NCI-H1930 (cell line): Measurements from ENCODE around the gene POLN.
"Not testable (repeated sequence)": the region's sequence is repeated elsewhere in the genome, so short reads cannot be mapped to it uniquely, and the experiment has no call there.

Source experiments
- DNase-seq, 2 experiments: peaks; one replicate each; lab custom pipeline; 2025; lab: John Stamatoyannopoulos, UW

The POLN gene

DNA sequence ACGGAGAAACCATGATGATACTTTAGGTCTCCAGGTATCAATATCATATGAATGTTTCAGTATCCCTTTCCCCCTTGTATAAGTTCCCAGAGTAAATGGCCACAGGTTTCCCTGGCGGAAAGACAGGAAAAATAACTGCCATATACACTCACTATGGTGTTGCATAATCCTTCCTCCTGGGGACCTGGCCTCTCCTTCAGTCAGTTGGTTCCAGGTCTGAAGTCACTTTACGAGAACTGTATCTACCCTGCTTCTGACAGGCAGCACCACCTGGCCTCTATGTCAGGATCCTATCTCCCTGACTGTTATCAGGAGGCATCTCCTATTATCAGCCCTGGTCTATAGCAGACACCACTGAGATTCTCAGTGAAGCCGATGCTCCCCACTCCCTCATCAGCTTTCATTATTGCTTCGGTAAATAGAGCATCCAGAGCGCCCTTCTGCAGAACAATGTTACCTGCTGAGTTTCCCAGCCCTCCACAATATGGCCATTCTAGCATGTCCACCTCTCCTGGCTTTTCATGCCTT lies 22.6 kb downstream of the POLN start:
- DNase-seq, result no peak

DNA sequence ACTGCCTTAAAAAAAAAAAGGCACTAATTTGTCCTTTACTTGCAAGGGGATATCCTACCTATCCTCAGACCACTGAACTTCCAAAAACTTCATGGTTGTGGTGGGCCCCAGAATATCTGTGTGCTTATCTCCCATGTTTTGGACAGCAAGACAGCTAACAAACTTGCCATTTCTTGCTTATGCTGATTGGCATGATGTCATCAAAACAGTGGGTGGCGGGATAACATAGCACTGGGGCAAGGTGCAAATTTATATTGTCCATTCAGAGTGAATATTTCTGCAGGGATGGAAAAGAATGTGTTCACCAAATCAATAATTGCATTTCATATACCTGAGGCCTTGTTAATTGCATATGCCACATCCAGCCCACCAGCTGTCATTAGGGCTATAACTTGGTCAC lies 23.5 kb downstream of the POLN start:
- no peak for DNase-seq

DNA sequence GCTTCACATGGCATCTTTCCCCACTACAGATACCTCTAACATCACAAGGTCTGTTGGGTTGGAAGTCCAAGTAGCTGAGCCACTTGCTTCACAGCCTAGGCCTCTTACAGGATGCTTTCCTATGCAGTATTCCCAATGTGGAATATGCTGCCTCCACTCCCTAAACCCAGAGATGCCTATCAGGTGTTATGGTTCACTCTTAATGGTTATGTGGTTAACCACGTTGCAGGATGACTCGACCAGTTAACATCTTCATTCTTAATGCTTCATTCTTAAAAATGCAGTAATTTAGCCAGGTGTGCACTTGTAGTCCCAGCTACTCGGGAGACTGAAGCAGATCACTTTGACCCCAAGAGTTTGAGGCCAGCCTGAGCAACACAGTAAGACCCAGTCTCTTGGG lies 24.2 kb downstream of the POLN start:
- no peak for DNase-seq

- DNase-seq, result no peak
Measured at GRCh38 chr4:2212831-2213230, 29.1 kb downstream of the POLN start.

DNA sequence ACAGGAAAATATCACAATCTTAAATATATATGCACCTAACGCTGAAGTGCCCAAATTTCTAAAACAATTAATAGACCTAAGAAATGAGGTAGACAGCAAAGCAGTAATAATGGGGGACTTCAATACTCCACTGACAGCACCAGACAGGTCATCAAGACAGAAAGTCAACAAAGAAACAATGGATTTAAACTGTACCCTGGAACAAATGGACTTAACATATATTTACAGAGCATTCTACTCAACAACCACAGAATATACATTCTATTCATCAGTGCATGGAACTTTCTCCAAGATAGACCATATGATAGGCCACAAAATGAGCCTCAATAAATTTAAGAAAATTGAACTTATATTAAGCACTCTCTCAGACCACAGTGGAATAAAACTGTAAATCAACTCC lies 39.1 kb downstream of the POLN start:
- DNase-seq, result not testable (repeated sequence)

DNA sequence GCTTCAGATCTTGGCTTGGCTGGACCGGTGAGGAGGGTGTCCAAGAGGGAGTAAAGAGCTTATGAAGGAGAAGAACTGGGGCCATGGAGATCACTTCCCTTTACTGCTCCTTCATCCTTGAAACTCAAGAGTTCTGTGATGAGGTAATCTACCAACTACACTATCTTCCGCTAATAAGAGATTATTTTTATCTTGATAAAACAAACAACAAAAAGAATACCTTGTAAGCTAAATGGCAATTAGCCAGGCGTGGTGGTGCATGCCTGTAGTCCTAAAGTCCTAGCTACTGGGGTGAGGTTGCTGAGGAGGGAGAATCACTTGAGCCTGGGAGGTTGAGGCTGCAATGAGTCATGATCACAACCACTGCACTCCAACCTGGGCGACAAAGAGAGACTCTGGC lies 47.4 kb downstream of the POLN start:
- no peak for DNase-seq

GRCh38 chr4:2193326-2193725 lies 48.6 kb downstream of the POLN start:
- no peak for DNase-seq

DNA sequence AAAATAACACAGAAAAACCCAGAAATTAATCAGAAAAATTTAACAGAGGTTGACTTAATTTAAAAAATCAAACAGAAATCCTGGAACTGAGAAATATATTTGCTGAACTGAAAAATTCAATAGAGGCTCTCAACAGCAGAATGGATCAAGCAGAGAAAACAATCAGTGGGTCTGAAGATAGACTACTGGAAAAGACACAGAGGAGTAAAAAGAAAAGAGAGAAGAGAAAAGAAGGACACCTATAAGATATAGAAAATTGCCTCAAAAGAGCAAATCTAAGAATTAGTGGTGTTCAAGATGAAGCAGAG lies 55.1 kb downstream of the POLN start:
- DNase-seq, result no peak

DNA sequence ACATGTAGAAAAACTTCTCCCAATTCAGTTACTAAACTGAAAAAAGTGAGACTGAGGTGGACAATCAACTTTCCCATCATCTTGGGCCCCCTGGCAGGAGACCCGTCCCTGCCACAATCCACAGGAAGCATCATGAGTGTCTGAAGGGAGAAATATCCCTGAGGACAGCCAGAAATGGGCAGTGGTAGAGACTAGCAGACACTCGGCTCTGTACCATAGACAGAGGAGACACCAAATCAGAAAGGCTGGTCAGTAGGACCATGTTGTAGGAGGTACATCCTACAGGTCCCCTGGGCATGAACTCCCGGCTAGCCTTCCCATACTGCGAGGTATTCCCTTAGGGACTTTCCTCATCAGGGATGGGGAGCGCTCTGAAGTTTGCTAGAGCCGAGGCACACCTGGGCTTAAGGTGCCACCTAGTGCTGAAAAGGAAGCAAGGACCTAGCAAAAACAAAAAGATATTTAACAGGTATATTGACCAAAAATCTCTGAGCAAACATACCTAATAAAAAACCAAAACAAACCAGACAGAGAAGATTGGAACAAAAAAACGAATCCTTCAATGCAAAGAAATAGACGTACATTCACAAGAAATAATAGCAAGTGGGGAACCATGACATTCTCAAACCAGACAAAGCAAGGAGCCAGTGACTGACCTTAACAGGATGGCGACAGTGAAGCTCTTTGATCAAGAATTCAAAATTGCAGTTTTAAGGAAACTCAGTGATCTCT lies 55.6 kb downstream of the POLN start:
- DNase-seq, result no peak

- DNase-seq, result no peak
Measured at GRCh38 chr4:2183394-2183793, 58.5 kb downstream of the POLN start.

DNA sequence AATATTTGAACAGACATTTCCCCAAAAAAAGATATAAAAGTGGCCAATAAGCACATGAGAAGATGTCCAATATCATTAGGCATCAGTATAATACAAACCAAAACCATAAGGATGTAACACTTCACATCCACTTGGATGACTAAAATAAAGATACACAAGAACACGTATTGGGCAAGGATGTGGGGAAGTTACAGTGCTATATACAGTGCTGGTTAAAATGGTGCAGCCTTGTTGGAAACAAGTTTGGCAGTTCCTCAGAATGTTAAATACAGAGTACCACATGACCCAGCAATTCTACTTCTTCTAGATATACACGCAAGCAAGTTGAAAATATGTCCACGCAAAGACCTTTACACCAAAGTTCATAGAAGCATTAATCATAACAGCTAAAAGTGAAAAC lies 58.9 kb downstream of the POLN start:
- DNase-seq, result no peak

DNA sequence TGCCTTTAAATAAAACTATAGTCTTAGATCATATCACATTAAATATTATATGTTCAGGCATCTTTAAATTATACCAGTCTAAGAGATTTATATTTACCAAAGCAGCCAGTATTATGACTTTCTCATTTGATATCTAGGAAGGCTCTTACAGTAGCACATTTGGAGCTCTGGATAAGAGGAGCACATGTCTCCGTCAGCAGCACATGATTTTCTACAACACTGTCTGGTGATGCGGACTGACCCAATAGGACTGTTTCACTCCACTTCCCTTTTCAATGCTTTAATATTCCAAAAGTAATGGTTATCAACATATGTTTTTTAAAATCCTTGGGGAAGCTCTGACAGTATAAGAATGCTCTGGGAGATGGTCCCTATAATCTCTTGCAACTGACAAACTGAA lies 61.5 kb downstream of the POLN start:
- DNase-seq, result no peak

GRCh38 chr4:2179717-2180116 lies 62.2 kb downstream of the POLN start:
- DNase-seq, result no peak

- no peak for DNase-seq
Measured at GRCh38 chr4:2178986-2179385, 62.9 kb downstream of the POLN start.

DNA sequence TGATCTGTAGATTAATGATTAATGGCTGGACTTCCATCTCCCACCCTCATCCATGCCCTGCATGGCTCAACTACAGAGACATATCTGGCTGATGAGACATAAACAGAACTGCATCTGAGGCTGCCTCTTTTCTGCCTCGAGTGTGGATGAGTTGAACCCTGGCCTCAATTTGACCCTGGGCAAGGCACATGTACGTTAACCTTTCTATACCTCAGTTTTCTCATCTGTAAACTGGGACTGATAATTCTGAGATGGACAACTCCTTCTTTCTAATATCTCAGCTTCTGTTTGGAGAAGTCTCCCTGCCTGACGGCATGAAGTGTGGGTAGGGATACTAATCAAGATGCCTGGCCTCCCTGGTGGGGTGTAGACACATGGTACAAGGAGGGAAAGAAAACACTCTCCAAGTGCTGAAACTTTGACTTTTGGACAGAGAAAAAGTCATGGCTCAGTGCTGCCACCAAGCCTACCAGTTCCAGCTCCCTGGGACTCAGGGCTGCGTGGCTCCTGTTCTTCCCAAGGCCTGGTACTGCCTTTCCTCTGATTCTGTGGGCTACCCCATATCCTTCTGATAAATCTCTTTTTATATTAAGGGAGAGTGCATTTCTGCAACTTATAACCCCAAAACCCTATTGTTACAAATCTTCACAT lies 64.4 kb downstream of the POLN start:
- no peak for DNase-seq

- DNase-seq, result no peak
Measured at GRCh38 chr4:2175990-2176698, 65.8 kb downstream of the POLN start.

DNA sequence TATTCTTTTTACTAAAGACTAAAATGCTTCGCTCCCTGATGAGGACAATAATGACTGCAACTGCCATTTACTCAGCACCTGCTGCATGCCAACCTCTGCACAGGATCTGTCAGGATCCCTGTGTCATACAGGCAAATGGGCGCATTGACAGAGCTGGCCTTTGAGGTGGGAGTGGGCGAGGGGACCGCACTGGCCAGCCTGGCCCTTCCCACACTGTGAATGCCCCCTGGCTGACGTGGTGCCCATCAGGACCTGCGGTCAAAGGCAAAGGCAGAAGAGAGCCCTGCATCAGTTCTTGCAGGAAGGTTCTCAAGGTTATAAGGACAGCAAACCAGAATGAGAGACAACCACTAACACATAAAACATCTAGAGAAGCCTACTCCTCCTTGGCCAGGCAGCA lies 67.9 kb downstream of the POLN start:
- no peak for DNase-seq

- DNase-seq, result no peak
Measured at GRCh38 chr4:2172627-2173231, 69.2 kb downstream of the POLN start.

GRCh38 chr4:2172161-2172560 lies 69.8 kb downstream of the POLN start:
- DNase-seq, result no peak

GRCh38 chr4:2168469-2169319 lies 73.2 kb downstream of the POLN start:
- DNase-seq, result no peak

DNA sequence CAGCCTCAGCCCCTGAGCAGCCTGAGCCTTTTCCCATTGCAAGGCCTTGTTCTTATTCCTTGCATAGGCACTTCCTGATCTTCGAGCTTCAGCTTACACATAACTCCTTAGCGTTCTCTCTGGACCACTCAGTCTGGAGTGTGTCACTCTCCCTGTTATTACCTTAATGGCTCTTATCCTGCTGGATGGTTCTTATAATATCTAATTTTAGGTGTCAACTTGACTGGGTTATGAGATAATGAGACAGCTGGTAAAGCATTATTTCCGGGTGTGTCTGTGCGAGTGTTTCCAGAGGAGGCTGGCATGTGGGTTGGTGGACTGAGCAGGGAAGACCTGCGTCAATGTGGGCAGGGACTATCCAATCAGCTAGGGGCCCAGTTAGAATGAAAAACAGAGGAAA lies 75.7 kb downstream of the POLN start:
- no peak for DNase-seq

DNA sequence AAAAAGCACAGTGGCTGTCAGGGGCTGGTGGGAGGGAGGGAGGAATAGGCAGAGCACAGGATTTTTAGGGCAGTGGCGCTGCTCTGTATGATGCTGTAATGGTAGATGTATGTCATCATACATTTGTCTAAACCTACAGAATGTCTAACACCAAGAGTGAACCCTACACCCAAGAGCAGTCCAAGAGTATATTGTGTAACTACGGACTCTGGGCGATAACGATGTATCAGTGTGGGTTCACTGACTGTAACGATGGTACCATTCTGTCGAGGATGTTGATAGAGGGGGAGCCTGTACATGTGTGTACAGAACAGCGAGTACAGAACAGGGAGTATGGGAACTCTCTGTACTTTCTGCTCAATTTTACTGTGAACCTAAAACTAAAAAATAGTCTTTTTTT lies 76.5 kb downstream of the POLN start:
- DNase-seq, result no peak
